Spleen (tissue), 11 donors: ENCODE data around the gene ZNF333. TPM values are rescaled to one million over a fixed set of nuclear protein-coding genes. Genes with fewer than 3 reads are reported as not detected.
A peak's percentile ranks its signal among the peaks of the same experiment; 100 is the strongest.
"Not testable (repeated sequence)": the region's sequence is repeated elsewhere in the genome, so short reads cannot be mapped to it uniquely, and the experiment has no call there.

Experiments used
- DNase-seq: peaks from one replicate; pipeline ENCODE4 v3.0.0-alpha.2; 2020
- H3K27ac ChIP-seq, 8 donors: fragments of 200-600 bp; sonication (generic) in 7 of 8; 1 replicate in 4 of 8; 2 replicates in 4 of 8; pipeline versions ENCODE4 v1.5.0 to v1.8.0; 2016 to 2021; ENCODE audit warnings: inconsistent platforms in 4 of 8, mild to moderate bottlenecking in 4 of 8, moderate library complexity in 1 of 8
- H3K27me3 ChIP-seq, 7 donors: fragments of 200-600 bp; sonication (generic) in 6 of 7; replicated peaks in 1 of 7; 1 replicate in 4 of 7; 2 replicates in 3 of 7; pipeline versions ENCODE4 v1.5.0 to v1.8.0; 2016 to 2021; ENCODE audit warnings: inconsistent platforms in 3 of 7, mild to moderate bottlenecking in 1 of 7
- H3K36me3 ChIP-seq, 6 donors: fragments of 200-600 bp; sonication (generic) in 5 of 6; 1 replicate in 4 of 6; 2 replicates in 2 of 6; pipeline versions ENCODE4 v1.5.0 to v1.8.0; 2016 to 2021; ENCODE audit warnings: inconsistent platforms in 2 of 6
- H3K4me1 ChIP-seq, 6 donors: fragments of 200-600 bp; sonication (generic) in 5 of 6; 1 replicate in 3 of 6; 2 replicates in 3 of 6; pipeline versions ENCODE4 v1.5.0 to v1.8.0; 2016 to 2021; ENCODE audit warnings: inconsistent platforms in 3 of 6
- H3K4me3 ChIP-seq, 8 donors: fragments of 200-600 bp; sonication (generic) in 7 of 8; 1 replicate in 4 of 8; 2 replicates in 4 of 8; pipeline versions ENCODE4 v1.5.0 to v1.8.0; 2016 to 2021; ENCODE audit warnings: inconsistent platforms in 4 of 8, mild to moderate bottlenecking in 4 of 8, moderate library complexity in 2 of 8
- H3K9me3 ChIP-seq, 8 donors: fragments of 200-600 bp; sonication (generic) in 7 of 8; 1 replicate in 4 of 8; 2 replicates in 4 of 8; pipeline versions ENCODE4 v1.5.0 to v1.8.0; 2016 to 2021; ENCODE audit warnings: inconsistent platforms in 4 of 8
- POLR2A ChIP-seq, 3 donors: fragments of 450-650 bp; IDR thresholded peaks; one replicate each; pipeline ENCODE4 v1.5.1; 2017; ENCODE audit warnings: antibody characterized with exemption in 3 of 3, mild to moderate bottlenecking in 1 of 3
- POLR2AphosphoS5 ChIP-seq, 3 donors: sonication (generic); formaldehyde crosslinking; IDR thresholded peaks; one replicate each; pipeline ENCODE4 v1.5.1; 2017; ENCODE audit warnings: antibody characterized with exemption in 3 of 3
- WGBS, 5 donors: extraction: QIAGEN DNeasy Blood & Tissue Kit in 3 of 5; methylation state at CpG; one replicate each; pipeline versions ENCODE4 v1.1.5 to v1.1.7; 2013 to 2018; 5-methylcytosine and 5-hydroxymethylcytosine counted together
- intact Hi-C: fragments of 100-400 bp; cut with DNase I; formaldehyde crosslinking; loops from one replicate; pipeline ENCODE4 v1.15.0; 2023; ENCODE audit warnings: low total_unique reads
- polyA plus RNA-seq, 3 donors: library from polyadenylated mRNA; stranded (reverse); fragments of 200-250 nt; gene quantifications; one replicate each; pipeline ENCODE4 v1.2.1, GENCODE V29; 2013
- total RNA-seq, 7 donors: library from RNA; depleted of rRNA in 3 of 7; stranded (reverse); fragments of >200 nt in 3 of 7; fragmentation: NEBNext Ultra II Directional in 4 of 7; extraction: Animal tissue kit (Norgen Biotek cat#: 25700) in 4 of 7; gene quantifications; one replicate each; pipeline versions ENCODE4 v1.1.0 to v1.2.1, GENCODE V29; 2016 to 2021
- TF ChIP-seq, protein P1 (sequence below), 11 experiments: fragments of 200-600 bp in 7 of 11; fragments of 450-650 bp in 4 of 11; sonication (generic) in 4 of 11; IDR thresholded peaks in 8 of 11; conservative IDR thresholded peaks in 3 of 11; 1 replicate in 7 of 11; 2 replicates in 4 of 11; pipeline versions ENCODE4 v1.4.0 to v1.8.0; 2016 to 2021; ENCODE audit warnings: antibody characterized with exemption in 11 of 11, inconsistent platforms in 4 of 11, mild to moderate bottlenecking in 1 of 11
- donor health status: healthy with polysubstance abuse.
- donor health status: DM: no; HTN: no; CAD: no; lungs with moderate emphysema.
- donor health status: DM: no; HTN: no; CAD: no.
- donor health status: Bipolar disorder and iron deficiency.
- donor health status: healthy.
- donor health status: DM: no; HTN: no; CAD: no.
- donor health status: DM: yes; HTN: yes; CAD: no.

The ZNF333 gene
- total and polyA plus RNA-seq, 10 donors, result 7.7 to 43.5 (median 30.8) TPM

DNA sequence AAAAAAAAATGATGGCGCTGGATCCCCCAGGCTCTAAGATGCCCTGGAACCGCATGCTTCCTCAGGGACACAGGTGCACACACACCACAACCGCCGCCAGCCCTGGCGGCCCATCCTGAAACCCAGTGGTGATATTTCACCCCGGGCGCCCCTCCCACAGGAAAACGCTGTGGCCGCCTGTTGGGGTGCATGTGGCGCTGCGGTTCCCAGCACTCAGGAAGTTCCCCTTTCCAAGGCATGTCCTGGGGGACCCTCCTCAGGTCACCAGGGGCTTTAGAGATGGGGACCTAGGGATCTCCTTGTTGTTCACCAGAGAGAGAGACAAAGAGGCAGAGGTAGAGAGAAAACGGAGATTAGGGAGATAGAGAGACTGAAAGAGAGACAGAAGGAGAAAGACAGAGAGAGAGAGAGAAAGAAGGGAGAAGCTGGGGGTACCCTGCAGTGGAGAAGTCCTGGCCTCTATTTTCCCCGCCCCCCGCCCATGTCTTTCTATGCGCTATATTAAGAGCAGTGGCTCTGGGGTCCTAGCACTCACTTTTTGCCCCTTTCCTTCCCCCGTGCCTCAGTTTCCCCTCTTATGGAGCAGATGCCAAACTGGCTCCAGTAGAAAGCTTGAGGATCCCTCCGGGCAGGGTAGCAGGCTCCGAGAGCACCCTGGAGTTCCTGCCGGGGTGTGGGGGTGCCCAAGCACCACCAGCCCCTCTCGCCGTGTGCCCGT lies 86.2 kb downstream of the ZNF333 start:
- H3K27ac ChIP-seq, result peak overlapping the region in 6 of 8 donors; percentile 54 to 93 (median 76)
- H3K4me3 ChIP-seq, result peak overlapping the region; percentile 12 to 73 (median 48)
- H3K27me3 ChIP-seq, result peaks cover 0 to 53% (median 5%) of the 10 kb centered on the region in 7 donors
- H3K36me3 ChIP-seq, result peaks cover 0 to 29% (median 1%) of the 10 kb centered on the region in 6 donors
- intact Hi-C loops, result no loop called here
- H3K9me3 ChIP-seq, result no peaks in the 10 kb centered on the region
- H3K4me1 ChIP-seq, result peaks cover 0 to 58% (median 10%) of the 10 kb centered on the region in 6 donors
- TF ChIP-seq, protein P1, sequence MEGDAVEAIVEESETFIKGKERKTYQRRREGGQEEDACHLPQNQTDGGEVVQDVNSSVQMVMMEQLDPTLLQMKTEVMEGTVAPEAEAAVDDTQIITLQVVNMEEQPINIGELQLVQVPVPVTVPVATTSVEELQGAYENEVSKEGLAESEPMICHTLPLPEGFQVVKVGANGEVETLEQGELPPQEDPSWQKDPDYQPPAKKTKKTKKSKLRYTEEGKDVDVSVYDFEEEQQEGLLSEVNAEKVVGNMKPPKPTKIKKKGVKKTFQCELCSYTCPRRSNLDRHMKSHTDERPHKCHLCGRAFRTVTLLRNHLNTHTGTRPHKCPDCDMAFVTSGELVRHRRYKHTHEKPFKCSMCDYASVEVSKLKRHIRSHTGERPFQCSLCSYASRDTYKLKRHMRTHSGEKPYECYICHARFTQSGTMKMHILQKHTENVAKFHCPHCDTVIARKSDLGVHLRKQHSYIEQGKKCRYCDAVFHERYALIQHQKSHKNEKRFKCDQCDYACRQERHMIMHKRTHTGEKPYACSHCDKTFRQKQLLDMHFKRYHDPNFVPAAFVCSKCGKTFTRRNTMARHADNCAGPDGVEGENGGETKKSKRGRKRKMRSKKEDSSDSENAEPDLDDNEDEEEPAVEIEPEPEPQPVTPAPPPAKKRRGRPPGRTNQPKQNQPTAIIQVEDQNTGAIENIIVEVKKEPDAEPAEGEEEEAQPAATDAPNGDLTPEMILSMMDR (IDR thresholded peaks at IDR 0.05 in 8 of 11, conservative IDR thresholded peaks at IDR 0.05 in 3 of 11), result peak in 2 of 11 experiments; percentile 34 to 47
- peak in 2 of 3 donors; percentile 52 to 57 for TF ChIP-seq POLR2AphosphoS5 (IDR thresholded peaks at IDR 0.05)
- TF ChIP-seq POLR2A (IDR thresholded peaks at IDR 0.05), result no peak
- peak; percentile 88 for DNase-seq
- WGBS, 5 donors, result 2 to 3% (median 2%) methylated on average over 18 to 22 of the region's 22 CpGs

- Histone ChIP-seq H3K27me3 (peaks cover 0 to 59% (median 5%) of the 10 kb centered on the region in 7 donors), H3K36me3 (peaks cover 0 to 13% (median 0%) of the 10 kb centered on the region in 6 donors), H3K27ac (peak overlapping the region in 3 of 8 donors; percentile 2 to 39 (median 26)), H3K4me1 (peaks cover 0 to 51% (median 8%) of the 10 kb centered on the region in 6 donors)
- H3K9me3 ChIP-seq, DNase-seq, intact Hi-C loops, H3K4me3 ChIP-seq: not testable (repeated sequence)
- WGBS, 5 donors, result 87 to 98% (median 94%) methylated on average over 4 of the region's 4 CpGs
Measured at GRCh38 chr19:14777645-14778044, 87.8 kb downstream of the ZNF333 start.

- 34 to 58% (median 44%) methylated on average over 12 of the region's 12 CpGs for WGBS, 5 donors
- intact Hi-C loops, DNase-seq: not testable (repeated sequence)
Measured at GRCh38 chr19:14778110-14778845, 88.4 kb downstream of the ZNF333 start, which contains the start of gene ADGRE2. Gene ADGRE2 (minus strand): TSS chr19:14778560. CDS start chr19:14776756, 1,804 bp downstream.

DNA sequence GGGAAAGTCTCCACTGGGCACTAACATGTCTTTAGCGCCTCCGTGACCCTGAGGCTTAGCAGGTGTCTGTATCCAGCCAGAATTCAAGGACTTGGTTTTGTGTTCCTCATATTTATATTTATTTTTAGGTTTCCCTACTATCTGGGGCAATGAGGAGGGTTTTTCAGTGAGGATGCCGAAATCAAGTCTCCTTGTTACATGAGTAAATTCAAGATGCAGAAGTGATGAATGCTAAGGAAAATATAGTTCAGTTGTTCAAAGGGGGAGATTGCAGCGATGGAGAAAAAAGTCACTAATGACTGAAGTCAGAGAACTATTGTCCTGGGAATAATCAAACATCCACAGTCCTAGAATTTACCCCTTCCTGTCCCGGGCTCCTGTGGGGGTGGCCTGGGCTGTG lies 89.3 kb downstream of the ZNF333 start:
- Histone ChIP-seq H3K9me3 (no peaks in the 10 kb centered on the region), H3K27me3 (peaks cover 0 to 68% (median 5%) of the 10 kb centered on the region in 7 donors), H3K36me3 (no peaks in the 10 kb centered on the region), H3K27ac (no peak overlapping the region), H3K4me1 (peaks cover 0 to 63% (median 14%) of the 10 kb centered on the region in 6 donors), H3K4me3 (no peak overlapping the region)
- DNase-seq, result no peak
- 53 to 71% (median 60%) methylated on average over 5 of the region's 5 CpGs for WGBS, 5 donors
- intact Hi-C loops, result no loop called here
- no peak for TF ChIP-seq POLR2A (IDR thresholded peaks at IDR 0.05)
- TF ChIP-seq, protein P1 (IDR thresholded peaks at IDR 0.05 in 8 of 11, conservative IDR thresholded peaks at IDR 0.05 in 3 of 11), result no peak
- no peak for TF ChIP-seq POLR2AphosphoS5 (IDR thresholded peaks at IDR 0.05)

More at GRCh38 chr19:14778110-14778845, 88.4 kb downstream of the ZNF333 start, which contains the start of gene ADGRE2:
- H3K9me3 ChIP-seq, H3K36me3 ChIP-seq, H3K4me3 ChIP-seq: not testable (repeated sequence)
- Histone ChIP-seq H3K4me1 (peaks cover 0 to 58% (median 12%) of the 10 kb centered on the region in 6 donors), H3K27ac (peak within 1 kb of the TSS in 3 of 8 donors; percentile 2 to 93 (median 84)), H3K27me3 (peaks cover 0 to 64% (median 5%) of the 10 kb centered on the region in 7 donors)

GRCh38 chr19:14780622-14781225 lies 90.9 kb downstream of the ZNF333 start:
- H3K9me3 ChIP-seq, H3K4me3 ChIP-seq, intact Hi-C loops, H3K36me3 ChIP-seq, H3K27ac ChIP-seq, DNase-seq: not testable (repeated sequence)
- peaks cover 0 to 65% (median 3%) of the 10 kb centered on the region in 7 donors for H3K27me3 ChIP-seq
- peaks cover 0 to 62% (median 23%) of the 10 kb centered on the region in 6 donors for H3K4me1 ChIP-seq
- 65 to 74% (median 70%) methylated on average over 12 to 14 of the region's 14 CpGs for WGBS, 5 donors

- H3K36me3 ChIP-seq, intact Hi-C loops, DNase-seq, H3K9me3 ChIP-seq, H3K4me3 ChIP-seq: not testable (repeated sequence)
- WGBS, 5 donors, result 88 to 94% (median 90%) methylated on average over 17 of the region's 17 CpGs
- H3K27ac ChIP-seq, result peak overlapping the region in 4 of 8 donors; percentile 76 to 91 (median 84)
- H3K27me3 ChIP-seq, result peaks cover 0 to 63% (median 0%) of the 10 kb centered on the region in 7 donors
- H3K4me1 ChIP-seq, result peaks cover 4 to 63% (median 28%) of the 10 kb centered on the region in 6 donors
Measured at GRCh38 chr19:14781713-14782536, 92.1 kb downstream of the ZNF333 start.
